Heart left ventricle (tissue), 13 donors: ENCODE results near the gene RAI1.
"Not testable (repeated sequence)": the region's sequence is repeated elsewhere in the genome, so short reads cannot be mapped to it uniquely, and the experiment has no call there.

Experiments used
- POLR2A ChIP-seq, 2 donors: fragments of 450-650 bp; IDR thresholded peaks; one replicate each; pipeline ENCODE4 v1.6.1; 2017; ENCODE audit warnings: antibody characterized with exemption in 2 of 2, mild to moderate bottlenecking in 2 of 2, moderate library complexity in 2 of 2
- TF ChIP-seq, protein P1 (sequence below), 12 donors: fragments of 200-600 bp; sonication (generic) in 4 of 12; IDR thresholded peaks; one replicate each; pipeline versions ENCODE4 v1.5.0 to v1.8.0; 2018 to 2022; ENCODE audit warnings: antibody characterized with exemption in 12 of 12, mild to moderate bottlenecking in 5 of 12
- donor health status: ischemic (EF 13 %, LVEDD 7.1; RV severe dilation, severe dysfunction).
- donor health status: DM: no; HTN: yes; CAD: no.
- donor health status: DM: no; HTN: no; CAD: no.
- donor health status: ischemic (EF 25% LVEDD 6.9; RV normal size, moderate dysfunction).
- donor health status: ischemic (EF 25% LVEDD 5.7; RV mildly dilated, moderate dysfunction).
- donor health status: ischemic (EF 35%, LVEDD 5.7; RV mildly dilated, moderate dysfunction).
- donor health status: nonischemic (EF 11% LVEDD 7.7; RV severe dilation, severe dysfunction).
- donor health status: DM: yes; HTN: yes; CAD: no.
- donor health status: PGD.
- donor health status: ischemic (EF 29% LVEDD 5.4; RV normal size, mild dysfunction).
- donor health status: nonischemic (EF 23%, LVEDD 6.1; RV moderate dilation, normal function).

DNA sequence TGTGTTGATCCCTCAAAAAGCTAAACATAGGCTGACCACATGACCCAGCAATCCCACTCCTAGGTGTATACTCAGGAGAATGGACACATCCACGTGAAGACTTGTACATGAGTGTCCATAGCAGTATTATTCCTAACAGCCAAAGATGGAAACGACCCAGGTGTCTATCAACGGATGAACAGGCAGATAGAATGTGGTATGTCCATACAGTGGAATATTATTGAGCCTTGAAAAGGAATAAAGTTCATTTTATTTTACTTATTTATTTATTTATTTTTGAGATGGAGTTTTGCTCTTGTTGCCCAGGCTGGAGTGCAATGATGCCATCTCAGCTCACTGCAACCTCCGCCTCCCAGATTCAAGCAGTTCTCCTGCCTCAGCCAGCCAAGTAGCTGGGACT lies 36.1 kb upstream of the RAI1 start:
- TF ChIP-seq, protein P1, sequence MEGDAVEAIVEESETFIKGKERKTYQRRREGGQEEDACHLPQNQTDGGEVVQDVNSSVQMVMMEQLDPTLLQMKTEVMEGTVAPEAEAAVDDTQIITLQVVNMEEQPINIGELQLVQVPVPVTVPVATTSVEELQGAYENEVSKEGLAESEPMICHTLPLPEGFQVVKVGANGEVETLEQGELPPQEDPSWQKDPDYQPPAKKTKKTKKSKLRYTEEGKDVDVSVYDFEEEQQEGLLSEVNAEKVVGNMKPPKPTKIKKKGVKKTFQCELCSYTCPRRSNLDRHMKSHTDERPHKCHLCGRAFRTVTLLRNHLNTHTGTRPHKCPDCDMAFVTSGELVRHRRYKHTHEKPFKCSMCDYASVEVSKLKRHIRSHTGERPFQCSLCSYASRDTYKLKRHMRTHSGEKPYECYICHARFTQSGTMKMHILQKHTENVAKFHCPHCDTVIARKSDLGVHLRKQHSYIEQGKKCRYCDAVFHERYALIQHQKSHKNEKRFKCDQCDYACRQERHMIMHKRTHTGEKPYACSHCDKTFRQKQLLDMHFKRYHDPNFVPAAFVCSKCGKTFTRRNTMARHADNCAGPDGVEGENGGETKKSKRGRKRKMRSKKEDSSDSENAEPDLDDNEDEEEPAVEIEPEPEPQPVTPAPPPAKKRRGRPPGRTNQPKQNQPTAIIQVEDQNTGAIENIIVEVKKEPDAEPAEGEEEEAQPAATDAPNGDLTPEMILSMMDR (IDR thresholded peaks at IDR 0.05) = not testable (repeated sequence)
- TF ChIP-seq POLR2A (IDR thresholded peaks at IDR 0.05) = not testable (repeated sequence)
